Measurements from ENCODE around the gene BAK1. TPM values are rescaled to one million over a fixed set of nuclear protein-coding genes. Genes with fewer than 3 reads are reported as not detected.

BAK1 gene
- total and polyA plus RNA-seq, 2 donors (not counting 3 experiments of a cell fraction or from before 2014, with no cell fraction given) = 25.4 to 37.1 TPM

DNA sequence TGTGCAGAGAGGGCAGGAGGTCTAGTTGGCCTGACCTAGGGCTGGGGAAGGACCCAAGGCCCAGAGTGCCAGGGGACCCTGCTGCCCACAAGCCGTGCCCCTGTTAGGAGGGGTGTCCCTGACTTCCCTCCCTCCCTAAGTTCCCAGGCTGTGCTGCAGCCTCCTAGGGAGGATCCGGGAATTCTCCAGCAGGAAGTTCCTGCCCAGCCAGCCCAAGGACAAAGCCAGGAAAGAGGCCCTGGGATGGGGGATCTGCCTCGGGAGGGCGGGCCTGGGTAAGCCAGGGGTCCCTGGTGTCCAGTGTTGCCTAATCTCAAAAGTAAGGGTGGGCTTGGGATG, 9.3 kb upstream of the BAK1 start:
- peak overlapping the region; percentile 45 for H2AFZ ChIP-seq (ENCODE audit: low read depth, low read length)
- no peaks in the 10 kb centered on the region for H3K79me2 ChIP-seq (ENCODE audit: control insufficient read depth, insufficient read depth, low read length)
- FAIRE-seq (no peak), DNase-seq (ENCODE audit: low read depth, low spot score) (peak; percentile 44)
- no peaks in the 10 kb centered on the region for H3K36me3 ChIP-seq (ENCODE audit: control insufficient read depth in 2 of 2, extremely low read depth in 1 of 2, insufficient read depth in 2 of 2, low read length in 2 of 2)
- H3K27ac ChIP-seq (ENCODE audit: insufficient read depth, low read depth, low read length) = peak overlapping the region; percentile 73
- TF ChIP-seq GATA2 (IDR thresholded peaks at IDR 0.05; ENCODE audit: insufficient read depth, insufficient read length, low read depth, low read length) (no peak), POLR2AphosphoS5 (IDR thresholded peaks at IDR 0.05; ENCODE audit: insufficient read depth, low read depth, low read length) (peak; percentile 25)
- H3K27me3 ChIP-seq (ENCODE audit: control insufficient read depth in 2 of 2, insufficient read depth in 2 of 2, low read length in 2 of 2) = no peaks in the 10 kb centered on the region
- H3K9ac ChIP-seq (replicated peaks; ENCODE audit: extremely low read depth, insufficient read depth, low read length) = peak overlapping the region; percentile 33
- H3K4me3 ChIP-seq (replicated peaks in 1 of 3; ENCODE audit: insufficient read depth in 1 of 3, low read depth in 1 of 3, low read length in 3 of 3) = no peak overlapping the region
- H3K4me2 ChIP-seq (ENCODE audit: insufficient read depth, low read length) = no peak overlapping the region
- H3K9me1 ChIP-seq (replicated peaks; ENCODE audit: control insufficient read depth, extremely low read depth, insufficient read depth, low read length) = no peaks in the 10 kb centered on the region
- no peaks in the 10 kb centered on the region for H3K9me3 ChIP-seq (replicated peaks; ENCODE audit: control insufficient read depth, insufficient read depth, low read length)
- ChIA-PET POLR2A (interaction anchor here (0.8 to 1.2 kb wide), 3 partner anchors 9 to 122 kb away, joined by 3 to 5 read pairs (median 4); partner anchors contain the start of genes BAK1 and UQCC2), CTCF (interaction anchor here (0.9 to 7.0 kb wide), 22 partner anchors 9 to 439 kb away, joined by 3 to 97 read pairs (median 8); partner anchors contain the start of genes BAK1 and ITPR3)
- intact Hi-C loops (cut with micrococcal nuclease) = loop anchor here (1.0 to 2.0 kb wide), 3 partner anchors 19 to 122 kb away; partner anchors contain the start of gene UQCC2
- H4K20me1 ChIP-seq (replicated peaks; ENCODE audit: control insufficient read depth, extremely low read depth, insufficient read depth, low read length) = no peaks in the 10 kb centered on the region
- peaks cover 27% of the 10 kb centered on the region for H3K4me1 ChIP-seq (ENCODE audit: control insufficient read depth, extremely low read depth, insufficient read depth, low read length)
- no TSS peak for BruUV-seq (replicated peaks)
- dilution Hi-C loops (cut with MboI; ENCODE audit: extremely low pct_ligation_motif_present, low sequenced_read_pairs) = no loop called here

DNA sequence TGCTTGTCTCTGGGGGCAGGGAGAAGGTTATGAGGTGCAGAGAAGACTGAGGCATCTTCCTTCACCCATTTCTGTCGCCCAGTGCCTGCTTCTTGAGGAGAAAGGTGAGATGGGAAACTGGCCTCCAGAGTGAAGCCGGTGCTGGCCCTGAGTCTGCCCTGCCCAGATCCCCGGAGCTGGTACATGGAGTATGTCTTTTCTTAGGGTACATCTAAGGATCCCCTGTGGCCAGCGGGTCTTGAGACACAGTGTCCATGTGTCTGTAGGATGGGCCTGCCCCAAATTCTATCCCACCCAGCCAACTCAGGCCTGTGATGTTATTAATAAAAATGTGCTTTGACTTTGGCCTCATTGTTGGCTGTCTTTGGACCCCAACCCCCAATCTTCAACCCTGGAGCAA, 8.8 kb upstream of the BAK1 start:
- Histone ChIP-seq H3K9me3 (replicated peaks; ENCODE audit: control insufficient read depth, insufficient read depth, low read length) (no peaks in the 10 kb centered on the region), H3K4me2 (ENCODE audit: insufficient read depth, low read length) (no peak overlapping the region), H3K27ac (ENCODE audit: insufficient read depth, low read depth, low read length) (no peak overlapping the region), H3K79me2 (ENCODE audit: control insufficient read depth, insufficient read depth, low read length) (no peaks in the 10 kb centered on the region), H4K20me1 (replicated peaks; ENCODE audit: control insufficient read depth, extremely low read depth, insufficient read depth, low read length) (no peaks in the 10 kb centered on the region), H3K9me1 (replicated peaks; ENCODE audit: control insufficient read depth, extremely low read depth, insufficient read depth, low read length) (no peaks in the 10 kb centered on the region), H3K9ac (replicated peaks; ENCODE audit: extremely low read depth, insufficient read depth, low read length) (no peak overlapping the region), H3K36me3 (ENCODE audit: control insufficient read depth in 2 of 2, extremely low read depth in 1 of 2, insufficient read depth in 2 of 2, low read length in 2 of 2) (no peaks in the 10 kb centered on the region), H3K4me3 (replicated peaks in 1 of 3; ENCODE audit: insufficient read depth in 1 of 3, low read depth in 1 of 3, low read length in 3 of 3) (no peak overlapping the region), H3K27me3 (ENCODE audit: control insufficient read depth in 2 of 2, insufficient read depth in 2 of 2, low read length in 2 of 2) (no peaks in the 10 kb centered on the region), H2AFZ (ENCODE audit: low read depth, low read length) (no peak overlapping the region), H3K4me1 (ENCODE audit: control insufficient read depth, extremely low read depth, insufficient read depth, low read length) (peaks cover 27% of the 10 kb centered on the region)
- DNase-seq (ENCODE audit: low read depth, low spot score) (no peak), FAIRE-seq (no peak)
- dilution Hi-C loops (cut with MboI; ENCODE audit: extremely low pct_ligation_motif_present, low sequenced_read_pairs) (no loop called here), intact Hi-C loops (cut with micrococcal nuclease) (loop anchor here (1.0 to 2.0 kb wide), 3 partner anchors 20 to 122 kb away; partner anchors contain the start of gene UQCC2)
- BruUV-seq (replicated peaks) = no TSS peak
- no peak for TF ChIP-seq POLR2AphosphoS5 (IDR thresholded peaks at IDR 0.05; ENCODE audit: insufficient read depth, low read depth, low read length)
- TF ChIP-seq, protein P1, sequence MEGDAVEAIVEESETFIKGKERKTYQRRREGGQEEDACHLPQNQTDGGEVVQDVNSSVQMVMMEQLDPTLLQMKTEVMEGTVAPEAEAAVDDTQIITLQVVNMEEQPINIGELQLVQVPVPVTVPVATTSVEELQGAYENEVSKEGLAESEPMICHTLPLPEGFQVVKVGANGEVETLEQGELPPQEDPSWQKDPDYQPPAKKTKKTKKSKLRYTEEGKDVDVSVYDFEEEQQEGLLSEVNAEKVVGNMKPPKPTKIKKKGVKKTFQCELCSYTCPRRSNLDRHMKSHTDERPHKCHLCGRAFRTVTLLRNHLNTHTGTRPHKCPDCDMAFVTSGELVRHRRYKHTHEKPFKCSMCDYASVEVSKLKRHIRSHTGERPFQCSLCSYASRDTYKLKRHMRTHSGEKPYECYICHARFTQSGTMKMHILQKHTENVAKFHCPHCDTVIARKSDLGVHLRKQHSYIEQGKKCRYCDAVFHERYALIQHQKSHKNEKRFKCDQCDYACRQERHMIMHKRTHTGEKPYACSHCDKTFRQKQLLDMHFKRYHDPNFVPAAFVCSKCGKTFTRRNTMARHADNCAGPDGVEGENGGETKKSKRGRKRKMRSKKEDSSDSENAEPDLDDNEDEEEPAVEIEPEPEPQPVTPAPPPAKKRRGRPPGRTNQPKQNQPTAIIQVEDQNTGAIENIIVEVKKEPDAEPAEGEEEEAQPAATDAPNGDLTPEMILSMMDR (IDR thresholded peaks at IDR 0.05; ENCODE audit: extremely low read depth in 1 of 2, insufficient read depth in 1 of 2, low read depth in 1 of 2, low read length in 2 of 2) = no peak
- POLR2A ChIA-PET = no interaction called here
- CTCF ChIA-PET = interaction anchor here (2.3 to 7.0 kb wide), 3 partner anchors 45 to 112 kb away, joined by 48 to 97 read pairs (median 55); no protein-coding TSS in a partner anchor
